ENCODE results near the gene SYT11. TPM values are rescaled to one million over a fixed set of nuclear protein-coding genes. Genes with fewer than 3 reads are reported as not detected.
"Not testable (repeated sequence)": the region's sequence is repeated elsewhere in the genome, so short reads cannot be mapped to it uniquely, and the experiment has no call there.

Gene SYT11
- total and polyA plus RNA-seq, 9 of the 15 experiments (the other 6 are each of a cell fraction or from before 2014, with no cell fraction given), result 0.05 to 0.18 (median 0.11) TPM

- TF ChIP-seq AFF4 (CRISPR knock-in tag; IDR thresholded peaks at IDR 0.05) (0 out of 2 replicates have a peak, but pooled peaks have one; percentile 12), ARID1B (IDR thresholded peaks at IDR 0.05) (peak; percentile 84), ZBTB9 (CRISPR knock-in tag; IDR thresholded peaks at IDR 0.05) (0 out of 2 replicates have a peak, but pooled peaks have one; percentile 3), NCOR1 (IDR thresholded peaks at IDR 0.05) (peak; percentile 78), VEZF1 (CRISPR knock-in tag; IDR thresholded peaks at IDR 0.05) (peak; percentile 7; the same call in 1 of the 2 replicates), ATF3 (IDR thresholded peaks at IDR 0.05) (0 out of 2 replicates have a peak, but pooled peaks have one; percentile 12), ZFX (CRISPR knock-in tag; IDR thresholded peaks at IDR 0.05) (peak; percentile 60), MEIS2 (IDR thresholded peaks at IDR 0.05; ENCODE audit: partially characterized antibody) (peak; percentile 47), EP400 (IDR thresholded peaks at IDR 0.05) (peak; percentile 89), NR2C1 (IDR thresholded peaks at IDR 0.05) (peak; percentile 59; the same call in 1 of the 2 replicates), NR2C1 (tag; IDR thresholded peaks at IDR 0.05) (peak; percentile 64; the same call in 1 of the 2 replicates), ATF1 (tag; IDR thresholded peaks at IDR 0.05) (0 out of 2 replicates have a peak, but pooled peaks have one; percentile 12), NR2C2 (tag; IDR thresholded peaks at IDR 0.05) (peak; percentile 70), MAZ (CRISPR knock-in tag; conservative IDR thresholded peaks at IDR 0.05 in 1 of 2, IDR thresholded peaks at IDR 0.05 in 1 of 2) (peak in 1 of 2 experiments; percentile 36; a peak in 1 of 4 replicates), NCOA6 (IDR thresholded peaks at IDR 0.05) (peak; percentile 61; the same call in 1 of the 2 replicates), TRIM28 (IDR thresholded peaks at IDR 0.05) (peak; percentile 14; the same call in 1 of the 2 replicates), MAFG (tag; conservative IDR thresholded peaks at IDR 0.05) (0 out of 2 replicates have a peak, but pooled peaks have one; percentile 4), KDM1A (IDR thresholded peaks at IDR 0.05) (peak; percentile 74 to 78; a peak in 3 of 4 replicates), NFIC (IDR thresholded peaks at IDR 0.05) (peak; percentile 62; the same call in 1 of the 2 replicates), RBFOX2 (IDR thresholded peaks at IDR 0.05; ENCODE audit: low read depth, low read length) (peak; percentile 56; the same call in 1 of the 2 replicates)
- TF ChIP-seq ATF3 (CRISPR knock-in tag; conservative IDR thresholded peaks at IDR 0.05); ATF1 (CRISPR knock-in tag; IDR thresholded peaks at IDR 0.05); NR2C2 (CRISPR knock-in tag; IDR thresholded peaks at IDR 0.05): not testable (repeated sequence)
These were observed 24.4 kb upstream of the SYT11 start (continued) for GRCh38 chr1:155834927-155835399.
